H9 (cell line): ENCODE data around the gene MRPL9. TPM values are rescaled to one million over a fixed set of nuclear protein-coding genes. Genes with fewer than 3 reads are reported as not detected.

ENCODE experiments used
- DNase-seq: peaks from one replicate; pipeline ENCODE4 v3.0.0-alpha.2; 2017
- H2AFZ ChIP-seq: one replicate; pipeline ENCODE4 v1.6.1; 2013; ENCODE audit warnings: mild to moderate bottlenecking, low read length, control low read depth, moderate library complexity
- H2AK5ac ChIP-seq: 2 replicates; pipeline ENCODE4 v1.6.1; 2013; ENCODE audit warnings: low read length, control low read depth, mixed read lengths; ENCODE audit not compliant: insufficient read length
- H2BK120ac ChIP-seq: one replicate; pipeline ENCODE4 v1.6.1; 2013; ENCODE audit warnings: low read depth, mild to moderate bottlenecking, low read length, control low read depth, inconsistent platforms; ENCODE audit not compliant: poor library complexity, severe bottlenecking
- H2BK12ac ChIP-seq: 2 replicates; pipeline ENCODE4 v1.6.1; 2013; ENCODE audit warnings: low read length, control low read depth, mixed read lengths, low read depth; ENCODE audit not compliant: insufficient read length
- H2BK15ac ChIP-seq: 2 replicates; pipeline ENCODE4 v1.6.1; 2013; ENCODE audit warnings: low read depth, low read length, control low read depth
- H2BK20ac ChIP-seq: one replicate; pipeline ENCODE4 v1.6.1; 2013; ENCODE audit warnings: low read depth, mild to moderate bottlenecking, low read length, control low read depth, inconsistent platforms; ENCODE audit not compliant: poor library complexity, severe bottlenecking
- H2BK5ac ChIP-seq: 2 replicates; pipeline ENCODE4 v1.6.1; 2013; ENCODE audit warnings: low read length, control low read depth, mixed read lengths; ENCODE audit not compliant: insufficient read length
- H3K14ac ChIP-seq: 2 replicates; pipeline ENCODE4 v1.6.1; 2013; ENCODE audit warnings: low read length, control low read depth; ENCODE audit not compliant: insufficient read depth
- H3K18ac ChIP-seq: 2 replicates; pipeline ENCODE4 v1.6.1; 2013; ENCODE audit warnings: low read depth, mild to moderate bottlenecking, mixed read lengths, low read length, control low read depth; ENCODE audit not compliant: insufficient read length
- H3K23ac ChIP-seq: 2 replicates; pipeline ENCODE4 v1.6.1; 2013; ENCODE audit warnings: low read length, control low read depth, mixed read lengths, low read depth; ENCODE audit not compliant: insufficient read length
- H3K23me2 ChIP-seq: 2 replicates; pipeline ENCODE4 v1.6.1; 2013; ENCODE audit warnings: low read depth, mild to moderate bottlenecking, mixed read lengths, low read length, control low read depth; ENCODE audit not compliant: insufficient read length, poor library complexity, severe bottlenecking
- H3K27ac ChIP-seq: 2 replicates; pipeline ENCODE4 v1.5.1; 2013; ENCODE audit warnings: low read length, control low read depth, mixed read lengths, low read depth; ENCODE audit not compliant: insufficient read length
- H3K27me3 ChIP-seq: 2 replicates; pipeline ENCODE4 v1.6.1; 2013; ENCODE audit warnings: low read length, control low read depth, inconsistent platforms; ENCODE audit not compliant: insufficient read depth
- H3K4ac ChIP-seq: 2 replicates; pipeline ENCODE4 v1.6.1; 2013; ENCODE audit warnings: low read depth, mild to moderate bottlenecking, control low read depth, inconsistent platforms, low read length, moderate library complexity
- H3K4me1 ChIP-seq: 2 replicates; pipeline ENCODE4 v1.6.1; 2013; ENCODE audit warnings: low read length, control low read depth, inconsistent platforms; ENCODE audit not compliant: insufficient read depth
- H3K4me2 ChIP-seq: 2 replicates; pipeline ENCODE4 v1.6.1; 2013; ENCODE audit warnings: low read length, control low read depth, mixed read lengths; ENCODE audit not compliant: insufficient read length, insufficient read depth
- H3K56ac ChIP-seq: 2 replicates; pipeline ENCODE4 v1.6.1; 2013; ENCODE audit warnings: low read depth, mild to moderate bottlenecking, mixed read lengths, low read length, control low read depth; ENCODE audit not compliant: insufficient read length
- H3K79me1 ChIP-seq: 2 replicates; pipeline ENCODE4 v1.6.1; 2013; ENCODE audit warnings: low read depth, mild to moderate bottlenecking, moderate library complexity, low read length, control low read depth, inconsistent platforms; ENCODE audit not compliant: insufficient read depth, poor library complexity, severe bottlenecking
- H3K79me2 ChIP-seq: 2 replicates; pipeline ENCODE4 v1.6.1; 2013; ENCODE audit warnings: low read length, control low read depth, inconsistent platforms; ENCODE audit not compliant: insufficient read depth
- H3K9ac ChIP-seq: 2 replicates; pipeline ENCODE4 v1.6.1; 2013; ENCODE audit warnings: low read length, control low read depth, mixed read lengths; ENCODE audit not compliant: insufficient read length; ENCODE audit errors: extremely low read depth
- H3K9me3 ChIP-seq: one replicate; pipeline ENCODE4 v1.6.1; 2013; ENCODE audit warnings: low read depth, low read length, inconsistent platforms; ENCODE audit not compliant: control insufficient read depth
- H3T11ph ChIP-seq: one replicate; pipeline ENCODE4 v1.6.1; 2013; ENCODE audit warnings: mild to moderate bottlenecking, low read length, control low read depth, inconsistent platforms
- H4K20me1 ChIP-seq: one replicate; pipeline ENCODE4 v1.6.1; 2013; ENCODE audit not compliant: control insufficient read depth, insufficient read length, insufficient read depth
- H4K5ac ChIP-seq: 2 replicates; pipeline ENCODE4 v1.6.1; 2013; ENCODE audit warnings: low read depth, mild to moderate bottlenecking, mixed read lengths, low read length, control low read depth; ENCODE audit not compliant: insufficient read length
- H4K8ac ChIP-seq: replicated peaks from 2 replicates; pipeline ENCODE4 v1.6.1; 2013; ENCODE audit warnings: low read length, control low read depth, mixed read lengths, low read depth; ENCODE audit not compliant: insufficient read length
- H4K91ac ChIP-seq: 2 replicates; pipeline ENCODE4 v1.6.1; 2013; ENCODE audit warnings: low read depth, mild to moderate bottlenecking, moderate library complexity, mixed read lengths, low read length, control low read depth; ENCODE audit not compliant: insufficient read length
- H3K27ac Mint-ChIP-seq, 3 experiments: 2 replicates in 2 of 3; 3 replicates in 1 of 3; pipeline ENCODE4 v1.8.0; 2020 to 2021; ENCODE audit warnings: mixed read lengths in 3 of 3, mild to moderate bottlenecking in 1 of 3, moderate library complexity in 1 of 3
- H3K27me3 Mint-ChIP-seq: 2 replicates; pipeline ENCODE4 v1.8.0; 2021; ENCODE audit warnings: low read depth, mild to moderate bottlenecking, moderate library complexity, mixed read lengths
- H3K36me3 Mint-ChIP-seq, 3 experiments: 2 replicates in 2 of 3; 3 replicates in 1 of 3; pipeline ENCODE4 v1.8.0; 2020 to 2021; ENCODE audit warnings: low read depth in 3 of 3, mixed read lengths in 3 of 3; ENCODE audit not compliant: insufficient read depth in 1 of 3
- H3K4me1 Mint-ChIP-seq, 2 experiments: 2 replicates each; pipeline ENCODE4 v1.8.0; 2020; ENCODE audit warnings: mixed read lengths in 2 of 2
- H3K4me3 Mint-ChIP-seq, 2 experiments: 2 replicates in 1 of 2; 3 replicates in 1 of 2; pipeline ENCODE4 v1.8.0; 2020 to 2021; ENCODE audit warnings: mild to moderate bottlenecking in 2 of 2, mixed read lengths in 2 of 2, moderate library complexity in 1 of 2
- H3K9me3 Mint-ChIP-seq, 2 experiments: 2 replicates in 1 of 2; 3 replicates in 1 of 2; pipeline ENCODE4 v1.8.0; 2020; ENCODE audit warnings: mild to moderate bottlenecking in 2 of 2, mixed read lengths in 2 of 2, moderate library complexity in 1 of 2
- CTCF ChIP-seq: fragments of 200-600 bp; sonication (generic); conservative IDR thresholded peaks from 3 replicates; pipeline ENCODE4 v1.8.0; 2021; ENCODE audit warnings: antibody characterized with exemption, mild to moderate bottlenecking
- WGBS: extraction: QIAGEN DNeasy Blood & Tissue Kit; methylation state at CpG from one replicate; pipeline ENCODE4 v1.1.7; 2013; ENCODE audit warnings: missing lambda C conversion rate, low lambda C conversion rate, mixed read lengths; ENCODE audit not compliant: insufficient read length; ENCODE audit errors: extremely low coverage; 5-methylcytosine and 5-hydroxymethylcytosine counted together
- total RNA-seq: library from RNA; stranded (reverse); gene quantifications from 2 replicates; pipeline ENCODE4 v1.2.1, GENCODE V29; 2021

Gene MRPL9
- total RNA-seq, 1 experiment from 2014 or later = 102 TPM

DNA sequence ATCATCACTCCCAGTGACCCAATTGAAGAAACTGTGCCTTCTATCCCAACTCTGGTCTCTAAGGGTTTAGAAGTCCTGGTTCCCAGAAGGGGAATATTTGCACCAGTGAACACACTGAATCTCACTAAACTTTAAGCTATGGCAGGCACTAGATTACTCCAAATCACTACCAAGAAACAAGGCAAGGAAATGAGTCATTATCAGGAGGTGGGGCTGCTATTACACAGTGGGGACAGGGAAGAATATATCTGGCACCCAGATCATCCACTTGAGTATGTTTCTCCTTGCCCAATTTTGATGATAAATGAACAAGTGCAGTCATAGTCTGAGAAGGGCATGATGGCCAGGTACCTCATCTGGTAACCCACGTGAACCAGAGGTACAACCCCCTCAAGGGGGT is 7.0 kb downstream of the MRPL9 start:
- H3K4me3 Mint-ChIP-seq = no peak overlapping the region
- H3K4me1 Mint-ChIP-seq = no peaks in the 10 kb centered on the region
- no CpG with 5 or more reads among the region's 1 CpG for WGBS

More for the DNA sequence above, 7.0 kb downstream of the MRPL9 start:
- no peak overlapping the region for H3K27ac ChIP-seq
- no peaks in the 10 kb centered on the region for H3K79me2 ChIP-seq
- H2AFZ ChIP-seq = no peak overlapping the region
- no peak overlapping the region for H4K5ac ChIP-seq
- H3K56ac ChIP-seq = no peak overlapping the region
- no peaks in the 10 kb centered on the region for H3K27me3 ChIP-seq
- no peaks in the 10 kb centered on the region for H3K23me2 ChIP-seq
- no peak overlapping the region for H3T11ph ChIP-seq
- Mint-ChIP-seq H3K9me3 (no peaks in the 10 kb centered on the region), H3K27ac (no peak overlapping the region), H3K27me3 (peaks cover under 1% of the 10 kb centered on the region; the same call in 1 of the 2 replicates), H3K36me3 (peaks cover 13 to 29% (median 22%) of the 10 kb centered on the region in 3 experiments; a peak in 6 of 7 replicates)
- no peak overlapping the region for H2AK5ac ChIP-seq
- H2BK15ac ChIP-seq = no peak overlapping the region
- H3K79me1 ChIP-seq = no peaks in the 10 kb centered on the region
- H3K18ac ChIP-seq = no peak overlapping the region
- no peak overlapping the region for H2BK5ac ChIP-seq
- H2BK20ac ChIP-seq = no peak overlapping the region
- H3K4me2 ChIP-seq = no peak overlapping the region
- H3K14ac ChIP-seq = no peak overlapping the region
- no peak overlapping the region for H2BK12ac ChIP-seq
- H2BK120ac ChIP-seq = no peak overlapping the region
- H3K4ac ChIP-seq = no peak overlapping the region
- no peak overlapping the region for H4K8ac ChIP-seq
- no peaks in the 10 kb centered on the region for H3K9me3 ChIP-seq
- H4K91ac ChIP-seq = no peak overlapping the region
- H3K9ac ChIP-seq = no peak overlapping the region
- H3K23ac ChIP-seq = no peak overlapping the region
- TF ChIP-seq CTCF = no peak
- no peak for DNase-seq
- no peaks in the 10 kb centered on the region for H3K4me1 ChIP-seq
- no peaks in the 10 kb centered on the region for H4K20me1 ChIP-seq
